HEK293 (cell line): Measurements from ENCODE around the gene FHAD1.
"Not testable (repeated sequence)": the region's sequence is repeated elsewhere in the genome, so short reads cannot be mapped to it uniquely, and the experiment has no call there.

Source experiments
- CTCF ChIA-PET: fragments of 350-600 bp; formaldehyde crosslinking; extraction: SDS; loops from one replicate; lab custom pipeline; 2021; ENCODE audit warnings: antibody characterized with exemption; lab: Yijun Ruan, JAX
- POLR2A ChIA-PET: fragments of 300-600 bp; formaldehyde crosslinking; extraction: SDS; loops from one replicate; lab custom pipeline; 2020; ENCODE audit warnings: antibody characterized with exemption, inconsistent platforms; lab: Yijun Ruan, JAX
- H3K27ac ChIP-seq: fragments of 200-500 bp; sonication (Bioruptor generic); 2 replicates; pipeline ENCODE4 v1.5.1; 2014; ENCODE audit warnings: low read depth, low read length, control low read depth, inconsistent platforms; ENCODE audit errors: extremely low read depth
- H3K36me3 ChIP-seq, 2 experiments: fragments of 200-500 bp in 1 of 2; sonication (Bioruptor generic) in 1 of 2; 1 replicate in 1 of 2; 2 replicates in 1 of 2; pipeline ENCODE4 v1.5.1; 2014 to 2017; ENCODE audit warnings: inconsistent platforms in 2 of 2, low read length in 2 of 2; ENCODE audit not compliant: control insufficient read depth in 2 of 2, insufficient read depth in 1 of 2
- H3K4me1 ChIP-seq: fragments of 200-500 bp; sonication (Bioruptor generic); 2 replicates; pipeline ENCODE4 v1.5.1; 2014; ENCODE audit warnings: mild to moderate bottlenecking, low read length, inconsistent platforms; ENCODE audit not compliant: control insufficient read depth, insufficient read depth
- H3K4me3 ChIP-seq: 2 replicates; pipeline ENCODE4 v1.5.1; 2011; ENCODE audit warnings: low read depth, mild to moderate bottlenecking, control low read depth, low read length, moderate library complexity
- H3K9me3 ChIP-seq: fragments of 200-500 bp; sonication (Bioruptor generic); 2 replicates; pipeline ENCODE4 v1.5.1; 2014; ENCODE audit warnings: low read depth, low read length, inconsistent platforms; ENCODE audit not compliant: control insufficient read depth, insufficient read depth
- EGR2 ChIP-seq: fragments of 450-650 bp; formaldehyde crosslinking; IDR thresholded peaks from 2 replicates; pipeline ENCODE4 v1.5.1; 2016; ENCODE audit warnings: low read depth, missing biosample characterization, missing genetic modification characterization
- SCRT1 ChIP-seq: fragments of 450-650 bp; formaldehyde crosslinking; IDR thresholded peaks from 2 replicates; pipeline ENCODE4 v1.5.1; 2016; ENCODE audit warnings: missing biosample characterization, missing genetic modification characterization, borderline replicate concordance
- SP2 ChIP-seq: fragments of 450-650 bp; formaldehyde crosslinking; IDR thresholded peaks from 2 replicates; pipeline ENCODE4 v1.5.1; 2016; ENCODE audit warnings: missing biosample characterization, missing genetic modification characterization
- SP7 ChIP-seq: fragments of 450-650 bp; formaldehyde crosslinking; IDR thresholded peaks from 2 replicates; pipeline ENCODE4 v1.5.1; 2016; ENCODE audit warnings: missing biosample characterization, missing genetic modification characterization
- ZEB2 ChIP-seq: fragments of 450-650 bp; formaldehyde crosslinking; IDR thresholded peaks from 2 replicates; pipeline ENCODE4 v1.5.1; 2016; ENCODE audit warnings: missing biosample characterization, missing genetic modification characterization
- ZFHX2 ChIP-seq: fragments of 450-650 bp; formaldehyde crosslinking; conservative IDR thresholded peaks from 2 replicates; pipeline ENCODE4 v1.5.1; 2016; ENCODE audit warnings: missing biosample characterization, missing genetic modification characterization
- ZNF10 ChIP-seq: fragments of 450-650 bp; formaldehyde crosslinking; IDR thresholded peaks from 2 replicates; pipeline ENCODE4 v1.5.1; 2017; ENCODE audit warnings: missing biosample characterization, missing genetic modification characterization
- ZNF114 ChIP-seq: fragments of 450-650 bp; formaldehyde crosslinking; IDR thresholded peaks from 2 replicates; pipeline ENCODE4 v1.5.0; 2017; ENCODE audit warnings: missing biosample characterization, missing genetic modification characterization
- ZNF184 ChIP-seq: fragments of 450-650 bp; IDR thresholded peaks from 2 replicates; pipeline ENCODE4 v1.5.1; 2018; ENCODE audit warnings: missing biosample characterization, mild to moderate bottlenecking, missing genetic modification characterization
- ZNF292 ChIP-seq: fragments of 450-650 bp; formaldehyde crosslinking; IDR thresholded peaks from 2 replicates; pipeline ENCODE4 v1.5.1; 2016; ENCODE audit warnings: low read depth, missing biosample characterization, missing genetic modification characterization, borderline replicate concordance
- ZNF341 ChIP-seq: fragments of 450-650 bp; formaldehyde crosslinking; IDR thresholded peaks from 2 replicates; pipeline ENCODE4; 2016; ENCODE audit warnings: low read depth, missing biosample characterization, missing genetic modification characterization
- ZNF501 ChIP-seq: fragments of 450-650 bp; formaldehyde crosslinking; IDR thresholded peaks from 2 replicates; pipeline ENCODE4 v1.5.1; 2016; ENCODE audit warnings: missing biosample characterization, missing genetic modification characterization
- ZNF560 ChIP-seq: fragments of 450-650 bp; formaldehyde crosslinking; IDR thresholded peaks from 2 replicates; pipeline ENCODE4 v1.5.1; 2017; ENCODE audit warnings: missing biosample characterization, missing genetic modification characterization, borderline replicate concordance
- ZNF626 ChIP-seq: fragments of 450-650 bp; sonication (Bioruptor Pico); formaldehyde crosslinking; IDR thresholded peaks from 2 replicates; pipeline ENCODE4 v1.5.1; 2018; ENCODE audit warnings: missing biosample characterization, missing genetic modification characterization, inconsistent platforms
- ZNF777 ChIP-seq: fragments of 450-650 bp; formaldehyde crosslinking; IDR thresholded peaks from 2 replicates; pipeline ENCODE4 v1.5.1; 2017; ENCODE audit warnings: missing biosample characterization, missing genetic modification characterization, borderline replicate concordance
- TF ChIP-seq, protein P1 (sequence below): fragments of 450-650 bp; formaldehyde crosslinking; IDR thresholded peaks from 2 replicates; pipeline ENCODE4 v1.5.1; 2017; ENCODE audit warnings: missing biosample characterization, missing genetic modification characterization
- TF ChIP-seq, protein P2 (sequence below): fragments of 450-650 bp; formaldehyde crosslinking; IDR thresholded peaks from 2 replicates; pipeline ENCODE4 v1.5.0; 2017; ENCODE audit warnings: missing biosample characterization, missing genetic modification characterization, borderline replicate concordance
- TF ChIP-seq, protein P3 (sequence below): fragments of 450-650 bp; formaldehyde crosslinking; IDR thresholded peaks from 2 replicates; pipeline ENCODE4 v1.5.1; 2017; ENCODE audit warnings: missing biosample characterization, missing genetic modification characterization

FHAD1 gene

DNA sequence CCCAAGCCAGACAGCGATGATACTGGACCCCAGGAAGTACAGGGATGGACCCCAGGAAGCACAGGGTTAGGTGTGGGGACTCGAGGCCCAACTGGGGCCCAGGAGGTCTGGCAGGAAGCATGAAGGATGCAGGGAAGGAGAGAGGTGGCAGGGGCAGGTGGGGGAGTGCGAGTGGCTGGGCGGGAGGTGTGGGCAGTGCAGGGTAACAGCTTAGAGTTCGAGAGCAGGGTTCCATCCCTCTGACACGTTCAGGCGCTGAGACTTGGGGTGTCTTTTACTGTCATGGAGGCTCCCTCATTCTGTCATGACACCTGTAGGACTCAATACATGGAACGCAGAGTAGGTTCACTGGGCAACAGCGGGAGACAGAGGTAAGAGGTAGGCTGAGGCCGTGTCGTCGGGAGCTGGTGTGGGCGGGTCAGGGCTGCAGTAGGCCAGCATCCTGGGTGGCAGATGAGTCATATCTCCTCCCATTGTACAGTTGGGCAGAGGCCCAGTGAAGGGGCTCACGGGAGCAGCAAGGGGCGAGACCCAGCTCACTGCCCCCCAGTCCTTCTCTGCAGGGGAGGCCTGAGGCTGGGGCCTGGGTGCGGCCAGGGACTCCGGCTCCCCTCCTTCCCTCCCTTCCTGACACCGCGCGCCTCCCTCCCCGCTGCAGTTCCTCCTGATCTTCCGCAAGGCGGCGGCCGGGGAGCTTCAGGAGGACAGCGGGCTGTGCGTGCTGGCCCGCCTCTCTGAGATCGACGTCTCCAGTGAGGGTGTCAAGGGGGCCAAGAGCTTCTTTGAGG lies 179.7 kb downstream of the FHAD1 start (continued):
- TF ChIP-seq SCRT1 (tag by site-specific recombination) (no peak), ZEB2 (0 out of 2 replicates have a peak, but pooled peaks have one; percentile 16), ZNF777 (tag by site-specific recombination) (no peak), ZNF560 (no peak), ZNF501 (tag by site-specific recombination) (no peak), ZNF292 (tag by site-specific recombination) (no peak), SP2 (tag by site-specific recombination) (peak; percentile 27; the same call in 1 of the 2 replicates), ZFHX2 (tag by site-specific recombination) (peak; percentile 91), ZNF341 (peak; percentile 47; the same call in 1 of the 2 replicates), SP7 (tag by site-specific recombination) (peak; percentile 49; the same call in 1 of the 2 replicates), EGR2 (peak; percentile 80)
- TF ChIP-seq, protein P1, sequence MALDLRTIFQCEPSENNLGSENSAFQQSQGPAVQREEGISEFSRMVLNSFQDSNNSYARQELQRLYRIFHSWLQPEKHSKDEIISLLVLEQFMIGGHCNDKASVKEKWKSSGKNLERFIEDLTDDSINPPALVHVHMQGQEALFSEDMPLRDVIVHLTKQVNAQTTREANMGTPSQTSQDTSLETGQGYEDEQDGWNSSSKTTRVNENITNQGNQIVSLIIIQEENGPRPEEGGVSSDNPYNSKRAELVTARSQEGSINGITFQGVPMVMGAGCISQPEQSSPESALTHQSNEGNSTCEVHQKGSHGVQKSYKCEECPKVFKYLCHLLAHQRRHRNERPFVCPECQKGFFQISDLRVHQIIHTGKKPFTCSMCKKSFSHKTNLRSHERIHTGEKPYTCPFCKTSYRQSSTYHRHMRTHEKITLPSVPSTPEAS = no peak
- TF ChIP-seq, protein P2, sequence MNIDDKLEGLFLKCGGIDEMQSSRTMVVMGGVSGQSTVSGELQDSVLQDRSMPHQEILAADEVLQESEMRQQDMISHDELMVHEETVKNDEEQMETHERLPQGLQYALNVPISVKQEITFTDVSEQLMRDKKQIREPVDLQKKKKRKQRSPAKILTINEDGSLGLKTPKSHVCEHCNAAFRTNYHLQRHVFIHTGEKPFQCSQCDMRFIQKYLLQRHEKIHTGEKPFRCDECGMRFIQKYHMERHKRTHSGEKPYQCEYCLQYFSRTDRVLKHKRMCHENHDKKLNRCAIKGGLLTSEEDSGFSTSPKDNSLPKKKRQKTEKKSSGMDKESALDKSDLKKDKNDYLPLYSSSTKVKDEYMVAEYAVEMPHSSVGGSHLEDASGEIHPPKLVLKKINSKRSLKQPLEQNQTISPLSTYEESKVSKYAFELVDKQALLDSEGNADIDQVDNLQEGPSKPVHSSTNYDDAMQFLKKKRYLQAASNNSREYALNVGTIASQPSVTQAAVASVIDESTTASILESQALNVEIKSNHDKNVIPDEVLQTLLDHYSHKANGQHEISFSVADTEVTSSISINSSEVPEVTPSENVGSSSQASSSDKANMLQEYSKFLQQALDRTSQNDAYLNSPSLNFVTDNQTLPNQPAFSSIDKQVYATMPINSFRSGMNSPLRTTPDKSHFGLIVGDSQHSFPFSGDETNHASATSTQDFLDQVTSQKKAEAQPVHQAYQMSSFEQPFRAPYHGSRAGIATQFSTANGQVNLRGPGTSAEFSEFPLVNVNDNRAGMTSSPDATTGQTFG (tag by site-specific recombination) = no peak

DNA sequence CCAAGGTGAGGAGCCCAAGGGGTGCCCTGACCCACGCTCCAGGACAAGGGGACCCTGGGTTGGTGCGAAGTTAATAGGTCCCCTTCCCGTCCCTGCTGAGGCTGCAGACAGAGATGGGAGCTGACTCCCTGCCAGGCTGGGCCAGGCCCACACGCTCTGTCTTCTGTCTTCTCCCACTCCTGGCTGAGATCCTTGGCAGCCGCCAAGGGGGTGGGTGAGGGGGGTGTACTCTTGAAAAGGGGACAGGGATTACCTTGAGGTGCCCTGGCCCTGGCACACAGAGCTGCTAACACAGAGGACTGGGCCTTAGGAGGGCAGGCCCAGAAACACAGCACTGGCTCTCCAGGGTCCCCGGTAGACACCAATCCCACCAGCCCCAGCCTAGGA lies 180.2 kb downstream of the FHAD1 start:
- CTCF ChIA-PET = interaction anchor here (0.6 to 8.5 kb wide), 3 partner anchors 13 to 123 kb away, joined by 3 to 145 read pairs (median 4); no protein-coding TSS in a partner anchor
- Histone ChIP-seq H3K9me3 (no peaks in the 10 kb centered on the region), H3K36me3 (peaks cover 0 to 36% of the 10 kb centered on the region in 2 experiments; a peak in 1 of 3 replicates), H3K4me1 (no peaks in the 10 kb centered on the region)
- peak; percentile 41; the same call in 1 of the 2 replicates for TF ChIP-seq ZNF10
- TF ChIP-seq, protein P3, sequence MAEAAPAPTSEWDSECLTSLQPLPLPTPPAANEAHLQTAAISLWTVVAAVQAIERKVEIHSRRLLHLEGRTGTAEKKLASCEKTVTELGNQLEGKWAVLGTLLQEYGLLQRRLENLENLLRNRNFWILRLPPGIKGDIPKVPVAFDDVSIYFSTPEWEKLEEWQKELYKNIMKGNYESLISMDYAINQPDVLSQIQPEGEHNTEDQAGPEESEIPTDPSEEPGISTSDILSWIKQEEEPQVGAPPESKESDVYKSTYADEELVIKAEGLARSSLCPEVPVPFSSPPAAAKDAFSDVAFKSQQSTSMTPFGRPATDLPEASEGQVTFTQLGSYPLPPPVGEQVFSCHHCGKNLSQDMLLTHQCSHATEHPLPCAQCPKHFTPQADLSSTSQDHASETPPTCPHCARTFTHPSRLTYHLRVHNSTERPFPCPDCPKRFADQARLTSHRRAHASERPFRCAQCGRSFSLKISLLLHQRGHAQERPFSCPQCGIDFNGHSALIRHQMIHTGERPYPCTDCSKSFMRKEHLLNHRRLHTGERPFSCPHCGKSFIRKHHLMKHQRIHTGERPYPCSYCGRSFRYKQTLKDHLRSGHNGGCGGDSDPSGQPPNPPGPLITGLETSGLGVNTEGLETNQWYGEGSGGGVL (tag by site-specific recombination) = no peak
- TF ChIP-seq ZNF184 (tag by site-specific recombination) = no peak
- no peak for TF ChIP-seq ZNF626 (tag by site-specific recombination)
- no peak for TF ChIP-seq ZNF114
- TF ChIP-seq, all 188 proteins: peak for 1
- no peak overlapping the region for H3K4me3 ChIP-seq
- POLR2A ChIA-PET = no interaction called here
- H3K27ac ChIP-seq = no peak overlapping the region

DNA sequence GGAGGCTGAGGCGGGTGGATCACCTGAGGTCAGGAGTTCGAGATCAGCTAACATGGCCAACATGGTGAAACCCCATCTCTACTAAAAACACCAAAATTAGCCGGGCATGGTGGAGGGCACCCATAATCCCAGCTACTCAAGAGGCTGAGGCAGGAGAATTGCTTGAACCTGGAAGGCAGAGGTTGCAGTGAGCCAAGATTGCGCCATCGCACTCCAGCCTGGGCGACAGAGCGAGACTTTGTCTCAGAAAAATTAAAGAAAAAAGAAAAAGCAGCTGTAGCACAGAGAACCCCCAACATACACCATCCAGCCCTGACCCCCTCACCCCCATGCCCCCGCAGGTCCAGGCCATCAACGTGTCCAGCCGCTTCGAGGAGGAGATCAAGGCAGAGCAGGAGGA lies 181.2 kb downstream of the FHAD1 start:
- peaks cover 0 to 36% of the 10 kb centered on the region in 2 experiments; a peak in 1 of 3 replicates for H3K36me3 ChIP-seq
- H3K27ac ChIP-seq, H3K4me3 ChIP-seq, POLR2A ChIA-PET, H3K4me1 ChIP-seq, H3K9me3 ChIP-seq: not testable (repeated sequence)
- CTCF ChIA-PET = interaction anchor here (0.6 to 8.5 kb wide), 4 partner anchors 9 to 124 kb away, joined by 3 to 145 read pairs (median 3); no protein-coding TSS in a partner anchor
